ENCODE data around the gene EIF2B4. TPM values are rescaled to one million over a fixed set of nuclear protein-coding genes. Genes with fewer than 3 reads are reported as not detected.

EIF2B4 gene
- polyA plus RNA-seq, 1 donor (not counting 4 experiments of a cell fraction or from before 2014, with no cell fraction given) = 54.9 TPM

GRCh38 chr2:27356382-27357181 lies 13.6 kb downstream of the EIF2B4 start, which contains the start of gene GTF3C2:
GTF3C2 (minus strand) TSS chr2:27356764; CDS start chr2:27343554, 13,210 bp downstream.
- no peak for FAIRE-seq
- dilution Hi-C loops (cut with MboI; ENCODE audit: extremely low pct_ligation_motif_present, low sequenced_read_pairs) = no loop called here
- H4K20me1 ChIP-seq (ENCODE audit: control insufficient read depth, extremely low read depth, insufficient read depth, low read length) = no peaks in the 10 kb centered on the region

GRCh38 chr2:27356056-27356381 lies 14.1 kb downstream of the EIF2B4 start:
- Histone ChIP-seq H3K4me2 (ENCODE audit: control insufficient read depth, extremely low read depth, insufficient read depth, low read depth, low read length) (peak overlapping the region; percentile 99), H2AFZ (ENCODE audit: control insufficient read depth, low read length) (peak overlapping the region; percentile 82), H3K4me3 (ENCODE audit: control insufficient read depth in 2 of 3, extremely low read depth in 1 of 3, insufficient read depth in 2 of 3, low read depth in 1 of 3, low read length in 3 of 3) (peak overlapping the region; percentile 82 to 94 (median 86)), H3K9me3 (ENCODE audit: control insufficient read depth, low read depth, low read length) (no peaks in the 10 kb centered on the region), H3K36me3 (ENCODE audit: control insufficient read depth in 2 of 2, extremely low read depth in 1 of 2, insufficient read depth in 2 of 2, low read length in 2 of 2) (no peaks in the 10 kb centered on the region), H3K9ac (ENCODE audit: control insufficient read depth, extremely low read depth, insufficient read depth, low read length) (peak overlapping the region; percentile 95), H3K27ac (ENCODE audit: control insufficient read depth, insufficient read depth, low read length) (peak overlapping the region; percentile 90), H3K27me3 (ENCODE audit: control insufficient read depth, extremely low read depth, insufficient read depth, low read length) (no peaks in the 10 kb centered on the region), H3K79me2 (ENCODE audit: control insufficient read depth, insufficient read depth, low read length) (peaks cover 67% of the 10 kb centered on the region), H3K9me1 (ENCODE audit: control insufficient read depth, extremely low read depth, insufficient read depth, low read length) (no peaks in the 10 kb centered on the region), H3K4me1 (ENCODE audit: control insufficient read depth, extremely low read depth, insufficient read depth, low read length) (peaks cover 18% of the 10 kb centered on the region), H4K20me1 (ENCODE audit: control insufficient read depth, extremely low read depth, insufficient read depth, low read length) (no peaks in the 10 kb centered on the region)
- no peak for FAIRE-seq
- no peak for TF ChIP-seq CTCF (optimal IDR thresholded peaks at IDR 0.05 in 1 of 3, IDR thresholded peaks at IDR 0.05 in 1 of 3, conservative IDR thresholded peaks at IDR 0.05 in 1 of 3; ENCODE audit: extremely low read depth in 1 of 3, insufficient read depth in 2 of 3, low read length in 3 of 3)
- no peak for DNase-seq (ENCODE audit: low read depth, low spot score)
- dilution Hi-C loops (cut with MboI; ENCODE audit: extremely low pct_ligation_motif_present, low sequenced_read_pairs) = no loop called here

More at GRCh38 chr2:27356382-27357181, 13.6 kb downstream of the EIF2B4 start, which contains the start of gene GTF3C2:
- peaks cover 18% of the 10 kb centered on the region for H3K4me1 ChIP-seq (ENCODE audit: control insufficient read depth, extremely low read depth, insufficient read depth, low read length)
- peak within 1 kb of the TSS; percentile 99 for H3K4me2 ChIP-seq (ENCODE audit: control insufficient read depth, extremely low read depth, insufficient read depth, low read depth, low read length)
- H3K27me3 ChIP-seq (ENCODE audit: control insufficient read depth, extremely low read depth, insufficient read depth, low read length) = no peaks in the 10 kb centered on the region
- no peaks in the 10 kb centered on the region for H3K9me3 ChIP-seq (ENCODE audit: control insufficient read depth, low read depth, low read length)
- DNase-seq (ENCODE audit: low read depth, low spot score) = peak; percentile 81
- no peaks in the 10 kb centered on the region for H3K36me3 ChIP-seq (ENCODE audit: control insufficient read depth in 2 of 2, extremely low read depth in 1 of 2, insufficient read depth in 2 of 2, low read length in 2 of 2)
- peak within 1 kb of the TSS; percentile 90 for H2AFZ ChIP-seq (ENCODE audit: control insufficient read depth, low read length)
- peaks cover 63% of the 10 kb centered on the region for H3K79me2 ChIP-seq (ENCODE audit: control insufficient read depth, insufficient read depth, low read length)
- H3K27ac ChIP-seq (ENCODE audit: control insufficient read depth, insufficient read depth, low read length) = peak within 1 kb of the TSS; percentile 90
- H3K9me1 ChIP-seq (ENCODE audit: control insufficient read depth, extremely low read depth, insufficient read depth, low read length) = no peaks in the 10 kb centered on the region
- H3K9ac ChIP-seq (ENCODE audit: control insufficient read depth, extremely low read depth, insufficient read depth, low read length) = peak within 1 kb of the TSS; percentile 95
- TF ChIP-seq EZH2 (IDR thresholded peaks at IDR 0.05; ENCODE audit: low read length) (no peak), CTCF (optimal IDR thresholded peaks at IDR 0.05 in 1 of 3, IDR thresholded peaks at IDR 0.05 in 1 of 3, conservative IDR thresholded peaks at IDR 0.05 in 1 of 3; ENCODE audit: extremely low read depth in 1 of 3, insufficient read depth in 2 of 3, low read length in 3 of 3) (no peak)
- peak within 1 kb of the TSS; percentile 82 to 94 (median 86) for H3K4me3 ChIP-seq (ENCODE audit: control insufficient read depth in 2 of 3, extremely low read depth in 1 of 3, insufficient read depth in 2 of 3, low read depth in 1 of 3, low read length in 3 of 3)

Data from keratinocyte (primary cell).